AG08395 (cell line): ENCODE results near the gene TIMM13.

Experiments
- DNase-seq: peaks from one replicate; pipeline ENCODE4 v3.0.0; 2012; ENCODE audit warnings: mixed read lengths, low spot score

TIMM13 gene

DNA sequence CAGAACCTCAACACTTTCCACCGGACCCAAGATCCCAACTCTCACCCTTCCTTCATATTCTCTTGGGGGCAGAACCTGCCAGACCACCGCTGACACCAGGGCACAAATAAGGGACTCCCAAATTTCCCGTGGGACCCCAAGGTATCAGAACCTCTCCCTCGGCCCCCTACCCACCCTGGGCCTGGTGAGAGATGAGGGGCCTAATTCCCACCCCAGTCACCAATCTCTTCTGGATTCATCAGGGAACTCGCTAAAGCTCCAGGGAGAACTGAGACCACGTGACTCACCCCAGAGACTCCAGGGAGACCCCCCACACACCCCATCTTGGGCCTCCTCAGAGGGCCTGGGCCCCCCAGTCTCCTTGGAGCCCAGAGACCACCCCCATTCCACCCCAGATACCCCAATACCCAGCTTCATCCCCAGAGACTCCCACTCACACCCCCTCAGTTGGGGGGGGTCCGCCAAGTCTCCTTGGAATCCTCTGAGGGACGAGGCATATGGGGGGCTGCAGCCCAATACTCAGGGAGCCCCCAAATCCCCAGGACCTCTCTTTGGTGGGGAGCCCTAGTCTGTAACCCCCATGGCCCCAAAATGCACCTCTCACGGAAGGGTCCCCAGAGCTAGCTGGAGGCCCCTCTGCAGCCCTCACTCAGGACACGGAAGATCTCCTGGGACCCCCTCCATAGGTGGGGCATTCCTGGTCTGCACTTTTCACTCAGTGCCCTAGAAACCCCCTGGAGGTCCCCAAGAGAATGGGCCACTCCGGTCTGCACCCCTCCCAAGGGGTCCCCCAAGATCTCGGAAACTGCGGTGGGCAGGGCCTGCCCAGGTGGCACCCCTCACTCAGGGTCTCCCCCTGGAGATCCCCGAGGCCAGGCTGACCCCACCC lies 27.8 kb upstream of the TIMM13 start:
- DNase-seq = no peak

DNA sequence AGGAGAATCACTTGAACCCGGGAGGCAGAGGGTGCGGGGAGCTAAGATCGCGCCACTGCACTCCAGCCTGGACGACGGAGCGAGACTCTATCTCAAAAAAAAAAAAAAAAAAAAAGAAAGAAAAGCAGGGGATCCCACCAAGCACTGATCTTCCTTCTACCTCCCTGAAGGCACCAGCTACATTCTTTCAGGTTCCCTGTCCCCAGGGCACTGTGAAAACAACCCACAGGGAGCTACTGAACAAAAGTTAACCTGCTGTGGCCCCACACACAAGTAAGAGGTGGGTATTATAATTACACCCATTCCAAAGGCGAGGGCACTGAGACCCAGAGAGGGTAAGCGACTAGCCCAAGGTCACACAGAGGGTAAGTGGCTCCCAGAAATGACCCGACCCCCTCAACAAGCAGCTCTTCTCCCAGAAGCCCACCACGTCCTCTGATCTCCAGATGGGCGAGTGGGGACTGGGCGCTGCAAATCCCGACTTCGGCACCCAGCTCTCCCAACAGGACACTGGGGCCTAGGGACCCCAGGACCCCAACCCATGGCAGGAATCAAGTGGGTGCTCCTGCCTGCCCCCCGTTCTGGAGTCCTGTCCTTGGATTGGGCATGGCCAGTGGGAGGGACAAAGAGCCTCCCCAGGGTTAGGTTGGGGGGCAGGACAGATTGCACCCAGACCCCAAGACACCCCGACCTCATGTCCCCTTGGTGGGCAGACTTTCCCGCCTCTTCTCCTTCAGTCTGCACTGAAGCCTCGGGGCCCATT lies 27.0 kb upstream of the TIMM13 start:
- no peak for DNase-seq

DNA sequence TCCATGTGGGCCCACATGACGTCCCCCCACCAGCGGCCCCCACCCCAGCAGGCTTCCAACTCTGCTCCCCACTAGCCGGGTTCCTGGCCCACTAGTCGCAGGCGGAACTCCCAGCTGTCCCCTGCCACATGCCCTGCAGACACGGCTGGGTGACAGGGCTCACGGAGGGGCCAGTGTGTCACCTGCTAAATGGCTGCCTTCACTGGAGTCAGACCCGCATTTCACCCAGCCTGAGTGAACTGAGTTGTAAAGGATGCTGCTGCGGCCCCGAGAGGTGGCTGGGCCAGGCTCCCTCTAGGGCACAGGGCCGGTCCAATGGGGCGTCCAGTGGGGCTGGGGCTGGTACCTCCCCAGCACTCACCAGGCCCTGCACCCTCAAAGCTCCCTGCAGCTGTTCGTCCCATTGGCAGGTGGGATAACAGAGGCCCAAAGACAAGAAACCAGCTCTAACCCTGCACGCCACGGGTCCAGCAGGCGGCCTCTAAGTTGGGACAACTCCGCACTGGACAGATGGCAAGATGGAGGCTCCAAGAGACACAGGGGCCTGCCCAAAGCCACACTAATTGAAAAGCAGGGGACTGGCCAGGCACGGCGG lies 26.1 kb upstream of the TIMM13 start:
- DNase-seq = no peak

DNA sequence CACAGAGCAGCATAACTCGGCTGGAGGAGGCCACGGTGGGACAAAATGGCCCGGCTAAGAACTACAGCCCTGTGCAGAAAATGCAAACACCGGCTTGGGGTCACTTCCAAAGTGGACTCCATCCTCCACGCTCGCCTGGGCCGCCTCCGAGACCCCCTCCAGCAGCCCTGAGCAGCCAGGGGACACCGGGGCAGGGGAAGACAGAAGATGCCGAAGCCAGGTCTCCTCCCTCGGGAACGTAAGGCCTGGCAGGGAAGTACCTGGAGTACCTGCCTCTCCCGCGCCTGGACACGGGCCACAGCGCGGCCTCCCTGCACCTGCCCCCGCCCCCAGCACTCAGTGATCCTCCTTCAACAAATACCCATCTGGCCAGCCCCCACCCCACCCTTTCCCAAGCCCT lies 24.4 kb upstream of the TIMM13 start:
- DNase-seq = no peak

DNA sequence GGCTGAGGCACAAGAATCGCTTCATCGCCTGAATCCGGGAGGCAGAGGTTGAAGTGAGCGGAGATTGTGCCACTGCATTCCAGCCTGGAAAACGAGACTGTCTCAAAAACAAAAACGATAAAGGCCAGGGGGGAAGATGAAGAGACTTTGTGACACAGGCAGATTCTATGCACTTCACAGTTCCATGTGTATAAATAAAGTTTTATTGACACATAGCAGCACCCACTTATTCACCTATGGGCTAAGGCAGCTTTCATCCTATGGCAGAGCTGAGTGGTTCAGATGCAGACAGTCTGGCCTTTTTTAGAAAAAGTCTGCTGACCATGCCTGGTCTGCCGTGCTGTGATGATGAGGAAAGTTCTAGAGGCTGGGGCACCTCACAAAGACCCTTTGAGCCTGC lies 23.8 kb upstream of the TIMM13 start:
- no peak for DNase-seq

DNA sequence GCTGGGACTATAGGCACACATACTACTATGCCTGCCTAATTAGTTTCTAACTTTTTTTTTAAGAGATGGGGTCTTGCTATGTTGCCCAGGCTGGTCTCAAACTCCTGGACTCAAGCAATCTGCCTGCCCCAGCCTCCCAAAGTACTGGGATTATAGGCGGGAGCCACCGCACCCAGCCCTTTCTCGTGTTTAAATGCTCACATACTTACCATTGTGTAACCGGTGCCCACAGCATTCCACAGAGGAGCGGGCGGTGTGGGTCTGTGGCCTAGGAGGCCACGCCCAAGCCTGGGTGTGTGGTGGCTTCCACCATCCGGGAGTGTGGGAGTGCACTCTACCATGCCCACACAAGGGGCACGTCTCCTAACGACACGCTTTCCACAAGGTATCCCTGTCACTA lies 21.6 kb upstream of the TIMM13 start:
- peak; percentile 35 for DNase-seq

DNA sequence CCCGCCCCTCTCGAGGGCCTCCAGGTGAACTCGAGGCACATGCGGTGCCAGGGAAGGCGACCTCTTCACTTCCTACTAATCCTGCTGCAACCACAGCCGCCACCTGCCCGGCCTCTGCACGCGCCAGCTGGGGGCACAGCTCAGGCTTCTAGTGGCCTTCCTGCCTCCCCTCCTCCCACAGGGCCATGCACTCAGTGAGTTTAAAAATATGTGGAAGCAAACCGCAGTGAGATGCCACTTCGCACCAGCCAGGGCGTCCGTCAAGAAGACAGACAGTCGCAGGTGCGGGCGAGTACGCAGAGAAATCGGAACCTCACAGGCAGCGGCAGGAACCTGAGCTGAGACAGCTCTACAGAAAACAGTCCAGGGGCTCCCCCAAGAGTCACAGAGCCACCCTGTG lies 19.0 kb upstream of the TIMM13 start:
- no peak for DNase-seq

DNA sequence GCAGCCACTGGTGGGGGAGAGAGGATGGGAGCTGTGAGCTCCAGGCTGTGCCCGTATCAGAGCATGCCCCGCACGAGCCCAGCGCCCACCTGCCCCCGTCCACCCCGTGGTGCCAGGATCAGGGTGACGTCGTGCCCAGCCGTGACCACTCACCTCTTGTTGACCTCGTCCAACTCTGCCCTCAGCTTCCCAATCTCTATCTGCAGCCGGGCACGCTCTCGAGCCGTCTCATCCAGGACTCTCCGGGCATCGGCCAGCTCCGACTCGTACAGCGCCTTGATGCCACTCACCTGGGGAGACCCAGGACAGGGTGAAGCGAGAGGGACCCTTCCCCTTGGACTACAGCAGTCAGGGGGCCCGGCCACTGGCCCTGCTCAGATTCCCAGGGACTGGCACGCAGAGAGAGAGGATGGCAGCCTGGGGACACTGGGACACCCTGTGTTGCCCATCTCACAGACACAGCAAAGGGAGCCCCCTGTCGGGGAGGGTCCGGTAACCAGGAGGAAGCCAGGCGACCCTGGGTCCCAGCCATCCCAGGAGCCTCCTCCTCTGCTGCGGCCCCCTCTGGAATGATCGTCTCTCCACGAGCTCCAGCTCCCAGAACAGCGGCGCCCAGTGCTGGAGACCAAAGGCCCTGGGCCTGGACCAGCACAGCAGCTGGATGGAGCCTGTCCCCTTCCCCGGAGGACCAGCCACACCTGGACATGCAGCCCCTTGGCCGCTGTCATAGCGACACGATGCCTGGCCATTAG lies 17.0 kb upstream of the TIMM13 start:
- DNase-seq = no peak

DNA sequence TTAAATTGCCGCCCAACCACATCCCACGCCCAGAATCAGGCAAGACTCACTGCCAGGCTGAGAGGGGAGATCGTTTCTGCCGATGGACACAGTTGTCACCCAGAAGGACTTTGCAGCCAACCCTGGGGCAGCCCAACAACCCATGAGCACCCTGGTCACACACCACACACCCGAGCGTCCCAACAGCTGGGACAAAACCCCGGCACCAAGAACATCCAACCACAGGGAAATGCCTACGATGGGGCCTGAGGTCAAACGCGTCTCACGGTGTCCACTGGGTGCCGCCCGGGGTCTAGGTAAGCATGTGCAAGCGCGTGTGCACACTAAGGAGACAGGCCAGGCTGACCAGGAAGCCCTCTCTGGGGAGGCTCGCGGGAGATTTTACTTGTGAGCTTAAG lies 16.4 kb upstream of the TIMM13 start:
- no peak for DNase-seq

DNA sequence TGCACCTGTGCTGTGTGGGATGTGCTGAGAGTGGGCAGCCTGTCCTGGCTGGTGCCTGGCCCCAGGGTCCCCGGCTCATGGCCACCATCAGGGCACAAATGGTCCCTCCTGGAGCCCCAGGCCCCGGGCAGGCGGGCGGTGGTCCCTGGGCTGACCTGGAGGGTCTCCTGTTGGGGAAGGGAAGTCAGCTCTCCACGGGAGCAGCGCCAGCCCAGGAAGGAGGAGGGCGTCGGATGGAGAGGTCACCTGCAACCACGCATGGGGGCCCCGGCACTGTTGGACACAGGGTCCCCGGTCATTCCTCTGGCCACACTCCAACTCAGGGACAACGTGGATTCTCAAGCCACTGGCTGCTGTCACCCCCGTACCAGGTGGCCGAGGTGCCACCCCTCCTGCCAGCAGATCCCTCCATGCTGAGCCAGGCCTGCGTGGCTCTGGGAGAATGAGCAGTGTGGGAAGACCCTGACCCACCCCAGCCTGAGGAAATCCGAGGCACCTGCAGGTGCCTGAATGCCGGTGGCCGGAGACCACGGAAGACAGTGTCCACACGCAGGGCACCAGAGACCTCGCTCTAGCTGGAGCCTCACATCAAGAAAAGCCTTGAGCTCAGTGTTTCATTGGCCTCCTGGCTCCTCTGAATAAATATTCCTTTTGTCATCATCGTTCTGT lies 15.9 kb upstream of the TIMM13 start:
- DNase-seq = no peak

DNA sequence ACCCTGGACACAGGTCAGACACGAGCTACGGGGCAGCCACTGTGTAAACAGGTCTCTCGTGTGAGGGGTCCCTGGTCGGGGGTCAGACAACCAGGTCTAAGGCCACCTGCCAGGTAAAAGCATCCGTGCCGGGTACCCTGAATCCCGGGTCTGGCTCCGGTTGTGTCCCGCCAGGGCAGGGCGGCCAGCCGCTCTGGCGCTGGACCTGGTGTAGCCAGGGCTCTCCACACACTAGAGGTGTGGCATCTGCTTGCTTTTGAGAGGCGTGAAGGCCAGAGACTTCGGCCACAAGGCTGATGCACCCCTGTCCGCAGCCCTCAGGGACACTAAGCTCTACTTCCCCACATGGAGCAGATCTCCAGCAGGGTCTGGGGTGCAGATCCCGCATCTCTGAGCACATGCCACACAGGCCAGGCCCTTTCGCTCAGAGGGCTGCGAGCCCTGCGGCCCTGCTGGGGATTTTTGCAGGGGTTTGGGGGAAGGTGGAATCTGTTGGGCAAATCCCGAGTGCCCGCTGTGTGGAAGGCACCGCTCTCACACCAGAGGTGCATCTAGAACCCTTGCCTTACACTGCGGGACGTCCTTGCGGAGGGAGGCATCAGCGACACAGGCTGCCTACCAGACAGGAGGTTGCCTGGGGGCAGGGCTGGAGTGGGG lies 13.8 kb upstream of the TIMM13 start:
- no peak for DNase-seq

DNA sequence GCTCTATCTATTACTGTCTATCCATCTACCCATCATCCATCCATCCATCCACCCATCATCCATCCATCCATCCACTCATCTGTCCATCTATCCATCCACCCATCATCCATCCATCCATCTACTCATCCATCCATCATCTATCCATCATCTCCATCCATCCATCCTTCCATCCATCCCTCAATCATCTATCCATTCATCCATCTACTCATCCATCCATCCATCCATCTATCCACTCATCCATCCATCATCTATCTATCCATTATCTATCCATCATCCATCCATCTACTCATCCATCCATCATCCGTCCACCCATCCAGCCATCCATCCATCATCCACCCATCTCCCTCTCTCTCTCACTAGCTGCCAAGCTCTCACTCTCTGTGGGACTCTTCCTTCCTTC lies 13.1 kb upstream of the TIMM13 start:
- no peak for DNase-seq

DNA sequence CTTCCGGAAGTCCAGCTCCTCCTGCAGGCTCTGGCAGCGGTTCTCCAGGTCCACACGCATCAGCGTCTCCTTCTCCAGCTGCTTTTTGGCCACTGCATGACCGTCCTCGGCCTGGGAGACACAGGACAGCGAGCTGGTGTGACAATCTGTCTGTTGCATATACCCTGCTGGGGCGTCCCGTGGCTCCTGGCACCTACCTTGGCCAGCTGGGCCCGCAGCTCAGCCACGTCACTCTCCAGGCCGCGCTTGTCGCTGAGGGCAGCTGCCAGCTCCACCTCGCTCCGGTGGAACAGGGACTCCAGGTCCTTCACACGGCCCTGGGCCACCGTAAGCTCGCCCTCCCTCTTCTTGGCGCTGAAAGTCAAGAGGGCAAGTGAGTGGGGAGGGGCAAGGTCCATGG lies 10.8 kb upstream of the TIMM13 start:
- no peak for DNase-seq

DNA sequence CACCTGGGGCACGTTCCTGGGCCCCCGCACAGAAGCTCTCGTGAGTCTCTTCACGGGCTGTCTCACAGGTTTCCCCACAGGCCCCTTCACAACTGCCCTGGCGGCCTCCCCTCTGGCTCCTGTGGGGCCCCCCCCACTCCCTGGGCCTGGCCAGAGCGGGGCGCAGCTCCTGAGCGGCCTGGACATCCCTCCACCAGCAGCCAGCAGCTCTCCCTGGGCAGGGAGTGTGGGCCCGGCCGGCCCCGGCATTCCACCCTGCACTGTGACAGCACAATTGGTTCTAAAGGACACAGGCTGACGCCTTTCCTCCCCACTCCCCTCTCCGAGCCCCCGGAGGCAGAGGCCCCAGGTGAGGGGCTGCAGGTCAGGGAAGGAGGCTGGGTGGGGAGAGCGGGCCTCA lies 9.5 kb upstream of the TIMM13 start:
- no peak for DNase-seq

DNA sequence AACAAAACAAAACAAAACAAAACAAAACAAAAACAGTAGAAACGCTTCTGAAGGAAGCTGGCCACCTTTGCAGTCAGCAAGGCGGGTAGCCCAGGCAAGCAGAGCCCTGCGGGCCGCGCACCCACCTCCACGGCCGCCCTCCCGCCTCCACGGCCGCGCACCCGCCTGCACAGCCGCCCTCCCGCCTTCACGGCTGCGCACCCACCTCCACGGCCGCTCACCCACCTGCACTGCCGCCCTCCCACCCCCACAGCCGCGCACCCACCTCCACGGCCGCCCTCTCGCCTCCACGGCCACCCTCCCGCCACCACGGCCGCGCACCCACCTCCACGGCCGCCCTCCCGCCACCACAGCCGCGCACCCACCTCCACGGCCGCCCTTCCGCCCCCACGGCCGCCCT lies 9.0 kb upstream of the TIMM13 start:
- no peak for DNase-seq

DNA sequence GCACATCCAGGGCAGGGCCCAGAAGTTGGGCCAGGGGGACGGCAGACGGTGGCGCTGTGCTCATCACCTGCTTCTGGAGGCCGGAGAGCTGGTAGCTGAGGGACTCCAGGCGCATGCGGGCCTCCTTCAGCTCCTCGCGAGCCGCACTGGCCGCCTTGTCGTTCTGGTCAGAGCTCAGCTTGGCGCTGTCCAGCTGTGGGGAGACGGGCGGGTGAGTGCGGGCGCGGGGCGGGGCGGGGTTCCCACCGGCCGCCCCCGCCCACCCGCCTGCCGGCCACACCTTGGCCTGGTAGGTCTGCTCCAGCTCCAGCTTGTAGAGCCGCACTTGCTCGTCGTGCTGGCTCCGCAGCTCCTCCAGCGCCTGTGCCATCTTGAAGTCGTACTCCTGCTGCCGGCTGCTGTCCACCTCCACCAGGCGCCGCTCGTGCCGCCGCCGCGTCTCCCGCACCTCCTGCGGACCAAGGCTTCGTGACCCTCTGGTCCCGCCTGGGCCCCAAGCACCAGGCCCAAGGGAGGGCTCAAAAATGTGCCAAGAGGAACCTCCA lies 7.4 kb upstream of the TIMM13 start:
- no peak for DNase-seq

DNA sequence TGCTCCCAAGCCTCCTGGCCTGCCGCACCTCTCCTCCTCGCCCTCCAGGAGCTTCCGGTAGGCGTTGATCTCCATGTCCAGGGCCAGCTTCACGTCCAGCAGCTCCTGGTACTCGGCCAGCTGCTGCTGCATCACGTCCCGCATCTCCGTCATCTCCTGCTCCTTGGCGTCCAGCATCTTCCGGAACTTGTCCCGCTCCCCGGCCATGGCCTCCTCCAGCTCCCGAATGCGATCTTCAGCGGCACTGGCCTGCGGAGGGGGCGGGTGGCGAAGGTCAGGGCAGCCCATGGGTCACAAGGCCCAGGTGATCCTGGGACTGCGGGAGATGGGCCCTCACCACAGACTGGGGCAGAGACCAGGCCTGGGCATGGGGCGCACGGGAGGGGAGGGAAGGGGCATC lies 6.9 kb upstream of the TIMM13 start:
- DNase-seq = no peak

DNA sequence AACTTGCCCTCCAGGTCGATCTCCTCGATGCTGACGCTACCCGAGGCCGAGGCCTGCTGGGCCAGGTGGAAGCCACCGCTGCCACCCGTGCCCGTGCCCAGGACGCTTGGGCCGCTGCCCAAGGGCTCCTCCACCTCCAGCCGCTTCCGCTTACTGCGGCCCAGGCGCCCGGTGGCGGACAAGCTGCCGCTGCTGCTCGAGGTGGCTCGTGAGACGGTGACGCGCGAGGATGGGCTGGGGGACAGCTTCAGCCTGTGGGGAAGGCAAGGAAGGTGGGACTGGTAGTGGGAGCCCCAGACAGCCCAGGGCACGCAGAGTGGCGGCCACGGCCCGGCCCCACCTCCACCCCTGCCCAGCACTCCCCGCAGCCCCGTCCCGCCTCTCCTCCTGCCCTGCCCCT lies 6.5 kb upstream of the TIMM13 start:
- DNase-seq = no peak

DNA sequence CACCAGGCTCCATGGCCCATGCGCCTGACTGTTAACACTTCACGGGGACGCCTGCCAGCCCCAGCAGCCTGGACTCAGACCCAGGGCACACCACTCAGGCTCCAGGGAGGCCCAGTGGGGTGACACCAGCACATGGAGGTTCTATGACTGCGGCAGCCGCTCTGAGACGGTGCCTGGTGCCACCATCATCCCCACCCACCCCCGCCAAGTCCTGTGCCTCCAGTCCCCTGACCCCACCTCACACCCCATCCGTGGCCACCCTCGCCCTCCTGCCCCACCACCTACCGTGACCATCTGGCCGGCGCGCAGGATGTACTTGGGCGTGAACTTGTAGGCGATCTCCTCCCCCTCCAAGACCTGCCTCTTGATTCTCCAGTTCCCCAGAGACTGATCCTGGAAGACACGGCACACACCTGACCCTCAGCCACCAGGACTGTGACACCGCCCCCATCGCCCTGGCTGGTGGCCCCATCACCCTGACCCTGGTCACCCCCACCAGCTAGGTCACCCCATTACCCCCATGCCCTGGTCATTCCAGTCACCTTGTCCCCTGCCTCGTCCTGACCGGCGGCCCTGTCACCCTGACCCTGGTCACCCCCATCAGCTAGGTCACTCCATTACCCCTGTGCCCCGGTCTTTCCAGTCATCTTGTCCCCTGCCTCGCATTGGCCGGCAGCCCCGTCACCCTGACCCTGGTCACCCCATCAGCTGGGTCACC lies 4.9 kb upstream of the TIMM13 start:
- DNase-seq = no peak

DNA sequence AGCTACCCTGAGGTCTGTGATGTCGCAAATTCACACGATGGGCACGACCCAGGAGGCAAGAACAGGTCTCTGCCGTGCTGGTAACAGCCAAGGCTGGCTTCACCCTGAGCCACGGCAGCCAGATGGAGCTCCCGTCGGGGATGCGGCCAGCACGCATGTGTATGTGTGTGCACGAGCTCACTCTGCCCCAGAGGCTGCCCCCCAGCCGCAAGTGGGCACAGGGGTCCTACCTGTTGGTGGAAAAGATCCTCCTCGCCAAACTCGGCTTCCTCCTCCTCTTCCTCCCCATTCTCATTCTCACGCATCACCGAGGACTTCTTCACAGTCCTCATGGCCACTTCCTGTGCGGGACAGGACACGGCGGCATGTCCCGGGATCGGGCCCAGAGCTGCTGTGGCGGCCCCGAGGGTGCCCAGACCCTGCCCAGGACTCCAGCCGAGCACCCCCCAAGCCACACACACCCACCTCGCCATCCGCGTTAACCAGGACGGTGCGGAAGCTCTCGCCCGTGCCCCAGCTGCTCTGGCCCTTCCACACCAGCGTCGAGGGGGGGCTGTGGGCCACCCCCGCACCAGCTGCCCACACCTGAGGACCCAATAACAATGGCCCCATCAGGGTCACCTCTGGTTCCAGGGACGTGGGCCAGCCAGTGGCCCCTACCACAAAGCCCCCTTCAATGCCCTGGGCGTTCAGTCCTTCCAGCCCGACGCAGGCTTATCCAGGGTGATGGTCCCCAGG lies 4.1 kb upstream of the TIMM13 start:
- DNase-seq = no peak
